Hindlimb muscle (tissue), 1 donor: ENCODE results near the gene SMTNL1. TPM values are rescaled to one million over a fixed set of nuclear protein-coding genes. Genes with fewer than 3 reads are reported as not detected.

ENCODE experiments used
- DNase-seq: peaks from one replicate; pipeline ENCODE4 v3.0.0-alpha.2; 2013
- polyA plus RNA-seq: library from polyadenylated mRNA; unstranded; fragments of 120-200 nt; gene quantifications from one replicate; pipeline ENCODE4 v1.2.1, GENCODE V29; 2013; ENCODE audit not compliant: insufficient read length

SMTNL1 gene
- polyA plus RNA-seq, 1 donor = 148 TPM

DNA sequence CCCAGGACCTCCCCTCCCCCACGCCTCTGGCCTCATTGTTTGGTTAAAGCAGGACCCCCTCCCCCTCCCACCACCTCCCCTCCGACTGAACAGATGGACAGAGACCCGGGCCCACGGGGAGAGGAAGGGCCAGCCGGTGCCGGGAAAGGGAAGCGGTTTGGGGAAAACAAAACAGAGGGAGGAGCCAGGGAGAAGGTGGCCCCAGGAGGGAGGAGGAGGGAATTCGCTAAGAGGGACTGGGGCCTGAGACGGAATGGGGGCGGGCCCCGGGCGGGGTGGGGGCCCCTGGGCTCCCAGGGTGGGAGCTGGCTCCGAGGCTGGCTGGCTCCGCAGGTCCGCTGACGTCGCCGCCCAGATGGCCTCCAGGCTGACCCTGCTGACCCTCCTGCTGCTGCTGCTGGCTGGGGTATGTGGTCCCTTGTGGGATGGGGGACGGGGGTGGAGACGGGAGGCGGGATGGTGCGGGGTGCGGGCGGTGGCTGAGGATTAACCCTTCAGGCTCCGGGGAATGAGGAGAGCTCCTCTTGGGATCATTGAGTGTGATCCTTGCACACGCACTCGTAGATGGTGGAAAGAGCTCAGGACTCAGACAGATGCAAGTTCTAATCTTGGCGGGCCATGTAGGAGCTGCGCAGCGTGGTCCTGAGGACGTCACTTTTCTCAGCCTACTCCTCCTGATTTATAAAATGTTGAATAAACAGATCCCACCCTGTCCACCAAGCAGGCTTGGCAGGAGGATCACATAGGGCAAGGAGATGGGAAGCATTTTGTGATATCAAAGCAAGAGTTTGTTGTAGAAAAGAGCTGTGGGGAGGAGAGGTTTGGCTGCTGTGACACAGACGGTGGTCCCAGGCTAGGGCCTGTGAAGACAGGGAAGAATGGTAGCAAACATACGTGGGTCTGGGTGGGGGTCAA is 60.8 kb downstream of the SMTNL1 start:
- peak; percentile 83 for DNase-seq

DNA sequence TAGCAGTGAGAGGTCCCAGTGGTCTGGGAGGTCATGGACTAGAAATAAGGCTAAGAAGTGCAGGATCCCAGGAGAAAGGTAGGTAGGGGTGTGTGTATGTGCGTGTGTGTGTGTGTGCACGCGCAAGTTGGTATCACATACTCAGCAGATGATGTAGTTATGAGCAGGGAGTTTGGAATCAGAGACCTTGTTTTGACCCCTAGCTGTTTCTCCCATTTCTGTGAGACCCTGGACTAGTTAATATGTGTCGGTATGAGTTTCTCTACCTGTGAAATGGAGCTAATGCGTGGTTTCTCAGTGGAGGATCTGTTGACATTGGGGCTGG is 61.4 kb downstream of the SMTNL1 start:
- no peak for DNase-seq

DNA sequence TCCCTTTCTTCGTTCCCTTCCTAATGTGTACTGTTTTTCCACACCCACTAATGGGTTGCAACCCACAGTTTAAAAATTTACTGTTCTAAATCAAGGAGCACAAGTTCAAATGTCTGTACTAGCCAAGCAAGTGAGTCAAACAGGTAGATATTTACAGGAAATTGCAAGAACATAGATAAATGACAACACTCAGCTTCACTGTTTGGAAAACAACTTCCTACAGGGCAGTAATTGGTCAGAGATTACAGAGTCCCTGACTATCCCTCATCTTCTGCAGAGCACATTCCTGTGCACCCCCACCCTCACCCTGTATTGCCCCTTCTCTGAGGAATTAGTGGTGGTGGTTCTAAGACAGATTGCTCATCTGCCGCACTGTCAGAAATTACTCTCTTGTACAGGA is 62.0 kb downstream of the SMTNL1 start:
- DNase-seq = no peak

Other genes with a start within 250 kb of the SMTNL1 start
- gene TNKS1BP1, start 212.6 kb upstream of the SMTNL1 start, polyA plus RNA-seq = 144 TPM
- 90.6 TPM for gene SSRP1, start 201.7 kb upstream of the SMTNL1 start, polyA plus RNA-seq
- gene P2RX3, start 199.2 kb upstream of the SMTNL1 start, polyA plus RNA-seq = 4.2 TPM
- gene PRG3, start 156.4 kb upstream of the SMTNL1 start, polyA plus RNA-seq = 0.23 TPM
- 0.62 TPM for gene PRG2, start 146.9 kb upstream of the SMTNL1 start, polyA plus RNA-seq
- gene SLC43A3, start 110.5 kb upstream of the SMTNL1 start, polyA plus RNA-seq = 24.7 TPM
- gene RTN4RL2, start 77.1 kb upstream of the SMTNL1 start, polyA plus RNA-seq = 47.3 TPM
- gene SLC43A1, start 21.9 kb upstream of the SMTNL1 start, polyA plus RNA-seq = 19.3 TPM
- gene TIMM10, start 6.8 kb upstream of the SMTNL1 start, polyA plus RNA-seq = 32.9 TPM
- gene UBE2L6, start 30.1 kb downstream of the SMTNL1 start, polyA plus RNA-seq = 26.6 TPM
- 109 TPM for gene SERPING1, start 60.1 kb downstream of the SMTNL1 start, polyA plus RNA-seq
- gene YPEL4, start 112.3 kb downstream of the SMTNL1 start, polyA plus RNA-seq = 1.9 TPM
- gene CLP1, start 120.2 kb downstream of the SMTNL1 start, polyA plus RNA-seq = 8.7 TPM
- 31.9 TPM for gene ZDHHC5, start 130.5 kb downstream of the SMTNL1 start, polyA plus RNA-seq
- gene MED19, start 174.6 kb downstream of the SMTNL1 start, polyA plus RNA-seq = 13.3 TPM
- 54.4 TPM for gene TMX2, start 175.0 kb downstream of the SMTNL1 start, polyA plus RNA-seq
- gene SELENOH, start 203.9 kb downstream of the SMTNL1 start, polyA plus RNA-seq = 75.3 TPM
- gene BTBD18, start 214.2 kb downstream of the SMTNL1 start, polyA plus RNA-seq = 0.15 TPM
- gene CTNND1, start 224.2 kb downstream of the SMTNL1 start, polyA plus RNA-seq = 136 TPM